ENCODE data around the gene RAMACL. TPM values are rescaled to one million over a fixed set of nuclear protein-coding genes. Genes with fewer than 3 reads are reported as not detected.
A peak's percentile ranks its signal among the peaks of the same experiment; 100 is the strongest.

RAMACL gene
- total RNA-seq, 1 experiment from 2014 or later, result 0.34 TPM

GRCh38 chr6:166578536-166579236 lies 7.8 kb downstream of the RAMACL start:
- no peak for DNase-seq (ENCODE audit: low read depth)

- DNase-seq (ENCODE audit: low read depth), result no peak
These were observed 11.3 kb downstream of the RAMACL start for GRCh38 chr6:166575205-166575604.

DNA sequence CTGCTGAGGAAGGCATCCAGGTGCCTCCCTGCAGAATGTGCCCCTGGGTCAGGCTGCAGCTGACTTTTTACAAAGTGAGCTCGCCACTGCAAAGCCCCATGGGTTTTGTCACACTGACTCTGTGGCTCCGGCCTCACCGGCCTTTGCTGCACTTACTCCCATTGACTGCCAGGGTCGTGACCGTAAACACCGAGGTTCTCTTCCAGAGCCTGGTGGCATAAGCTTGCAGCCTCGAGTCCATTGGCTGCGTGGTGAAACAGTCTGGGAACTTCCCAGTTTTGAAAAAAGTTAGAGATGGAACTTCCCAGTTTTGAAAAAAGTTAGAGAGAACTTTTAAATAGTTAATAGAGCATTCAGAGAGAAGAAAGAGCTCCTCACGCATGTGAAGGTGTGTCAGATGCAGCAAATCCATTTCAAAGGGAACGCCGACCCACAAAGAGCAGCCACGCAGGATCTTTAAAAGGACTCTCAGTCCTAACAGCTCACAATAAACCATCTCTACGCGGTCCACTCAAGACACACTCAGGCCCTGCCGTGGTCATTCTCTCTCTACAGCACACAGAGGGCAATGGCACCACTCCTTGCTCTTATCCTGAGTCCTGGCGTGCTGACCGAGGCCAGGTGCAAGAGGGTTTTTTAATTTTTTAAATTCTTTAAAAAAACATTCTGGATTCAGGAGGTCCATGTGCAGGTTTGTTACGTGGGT lies 12.8 kb downstream of the RAMACL start:
- no peak for DNase-seq (ENCODE audit: low read depth)

GRCh38 chr6:166572370-166573261 lies 13.9 kb downstream of the RAMACL start:
- peak; percentile 68 for DNase-seq (ENCODE audit: low read depth)

DNA sequence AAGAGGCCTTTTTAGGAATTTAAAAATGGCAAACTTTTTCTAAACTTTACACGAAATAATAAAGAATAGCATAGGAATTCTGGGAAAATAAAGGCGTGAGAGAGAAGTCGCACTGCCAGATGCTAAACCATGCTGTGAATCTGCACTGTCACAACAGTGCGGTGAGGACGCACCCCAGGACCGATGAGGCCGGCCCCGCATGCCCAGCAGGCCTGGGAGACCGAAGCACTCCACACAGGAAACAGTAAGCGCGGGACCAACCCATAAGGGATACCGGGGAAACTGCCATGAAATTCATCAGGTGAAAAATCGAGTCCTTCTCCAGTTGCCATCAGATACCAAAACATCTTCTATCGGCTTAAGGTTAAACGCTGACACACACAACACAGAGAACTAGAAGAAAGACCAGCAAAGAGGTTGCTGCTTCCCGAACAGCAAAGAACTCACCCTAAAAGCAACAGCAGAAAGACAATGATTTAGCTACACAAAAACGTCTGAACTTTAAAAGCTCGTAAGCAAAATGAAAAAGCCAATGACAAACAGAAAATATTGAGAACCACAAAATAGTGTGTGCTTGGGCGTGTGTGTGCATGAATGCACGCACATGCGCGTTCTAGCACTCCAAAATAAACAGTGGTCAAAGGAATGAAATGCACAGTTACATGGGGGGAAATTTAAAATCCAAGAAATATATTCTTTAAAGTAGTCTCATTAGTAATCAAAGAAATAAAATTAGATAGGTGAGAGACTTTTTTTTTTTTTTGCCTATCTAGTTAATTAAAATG lies 15.4 kb downstream of the RAMACL start:
- no peak for DNase-seq (ENCODE audit: low read depth)

DNA sequence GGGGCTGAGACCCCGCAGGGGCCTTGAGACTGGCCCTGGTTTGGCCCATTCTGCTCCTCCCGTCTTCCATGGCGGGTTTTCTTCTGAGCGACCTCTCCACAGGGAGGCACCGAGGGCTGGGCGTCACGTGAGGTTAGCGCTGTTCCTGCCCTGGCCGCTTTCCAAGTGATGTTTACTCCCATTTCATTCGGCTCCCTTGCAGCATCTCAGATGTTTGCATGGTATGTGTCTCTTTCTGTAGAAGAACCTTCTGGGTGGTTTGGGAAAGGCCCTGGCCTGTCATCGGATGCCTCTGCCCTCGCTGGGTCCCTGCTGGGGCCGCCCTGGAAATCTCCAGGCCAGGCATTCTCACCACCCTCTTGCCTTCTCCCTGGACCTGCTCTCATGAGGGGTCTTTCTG lies 17.3 kb downstream of the RAMACL start:
- DNase-seq (ENCODE audit: low read depth), result no peak

DNA sequence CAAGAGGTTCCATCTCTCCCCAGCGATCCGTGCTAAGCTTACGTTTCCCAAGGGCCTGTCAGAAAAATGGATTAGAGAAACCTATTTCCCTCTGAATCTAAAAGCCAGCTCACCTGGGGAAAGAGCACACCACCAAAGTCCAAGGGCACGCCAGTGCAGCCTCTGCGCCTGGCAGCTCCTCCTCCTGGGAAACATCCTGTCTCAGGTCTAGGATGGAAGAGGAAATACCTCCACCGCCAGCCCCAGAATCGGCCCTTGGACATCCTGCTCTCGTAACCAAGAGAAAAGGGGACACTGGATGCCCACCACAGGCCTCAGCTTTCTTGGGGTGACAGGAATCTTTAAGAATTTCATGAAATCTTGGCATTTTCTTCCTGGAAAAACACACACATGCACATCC lies 18.7 kb downstream of the RAMACL start:
- no peak for DNase-seq (ENCODE audit: low read depth)

GRCh38 chr6:166567107-166567506 lies 19.4 kb downstream of the RAMACL start:
- DNase-seq (ENCODE audit: low read depth), result peak; percentile 93

GRCh38 chr6:166566026-166567011 lies 20.2 kb downstream of the RAMACL start:
- no peak for DNase-seq (ENCODE audit: low read depth)

DNA sequence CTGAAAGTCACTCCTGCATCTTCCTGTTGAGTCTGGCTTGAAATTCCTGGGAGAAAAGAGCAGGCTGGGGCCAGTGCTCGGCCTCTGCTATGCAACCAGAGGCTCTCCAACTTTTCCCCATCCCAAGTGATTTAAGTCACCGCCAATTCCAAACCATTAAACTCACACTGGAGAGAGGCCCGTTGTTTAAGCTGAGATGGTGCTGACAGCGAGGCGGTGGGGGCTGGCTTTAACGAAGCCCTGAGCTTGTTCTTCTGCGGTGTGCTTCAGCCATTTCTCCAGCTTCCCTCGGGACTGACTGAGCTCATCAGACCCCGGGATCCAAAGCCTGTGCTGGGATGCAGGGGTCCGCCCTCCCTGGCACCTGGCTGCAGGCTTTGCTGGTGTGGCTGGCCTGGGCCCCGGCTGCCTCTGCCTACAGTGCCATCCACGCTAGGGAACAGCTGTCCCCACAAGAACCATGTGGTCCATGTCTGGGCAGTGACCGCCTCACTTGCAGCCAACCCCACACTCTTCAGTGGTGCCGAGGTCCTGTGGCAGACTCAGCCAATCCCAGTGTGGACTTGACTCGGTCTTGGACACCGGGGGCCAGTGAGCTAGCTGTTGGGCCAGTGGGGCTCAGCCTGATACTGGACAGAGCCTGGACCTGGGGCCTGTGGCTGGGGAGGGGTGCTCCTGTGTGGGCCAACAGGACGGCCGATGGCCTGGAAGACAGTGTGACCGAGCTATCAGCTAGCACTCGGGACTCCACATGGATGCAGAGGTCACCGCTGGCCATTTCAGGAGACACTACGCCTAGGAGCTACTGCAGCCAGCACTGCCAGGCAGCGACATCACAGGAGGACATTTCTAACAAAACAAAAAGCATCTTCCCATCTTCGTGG lies 21.2 kb downstream of the RAMACL start:
- DNase-seq (ENCODE audit: low read depth), result no peak

- DNase-seq (ENCODE audit: low read depth), result no peak
These were observed 22.7 kb downstream of the RAMACL start for GRCh38 chr6:166563805-166564204.

GRCh38 chr6:166563200-166563599 lies 23.3 kb downstream of the RAMACL start:
- DNase-seq (ENCODE audit: low read depth), result no peak

DNA sequence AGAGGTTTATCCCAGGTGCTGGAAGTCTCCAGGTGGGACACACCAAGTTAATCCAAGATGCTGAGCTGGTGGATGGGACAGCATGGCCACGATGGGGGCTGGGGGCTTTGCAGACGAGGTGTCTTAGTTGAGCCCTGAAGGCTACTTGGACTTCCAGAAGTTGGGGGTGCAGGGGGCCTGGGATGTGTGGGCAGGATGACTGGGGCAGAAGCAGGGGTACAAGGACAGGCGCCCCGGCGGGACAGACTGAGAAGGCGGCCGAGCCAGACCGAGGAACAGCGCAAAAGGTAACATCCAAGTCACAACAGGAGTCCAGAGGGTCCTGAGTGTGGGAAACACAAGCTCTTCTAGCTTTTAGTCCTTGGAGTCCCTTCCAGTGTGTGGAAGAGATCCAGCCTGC lies 23.8 kb downstream of the RAMACL start:
- no peak for DNase-seq (ENCODE audit: low read depth)

GRCh38 chr6:166561771-166562359 lies 24.6 kb downstream of the RAMACL start:
- no peak for DNase-seq (ENCODE audit: low read depth)

DNA sequence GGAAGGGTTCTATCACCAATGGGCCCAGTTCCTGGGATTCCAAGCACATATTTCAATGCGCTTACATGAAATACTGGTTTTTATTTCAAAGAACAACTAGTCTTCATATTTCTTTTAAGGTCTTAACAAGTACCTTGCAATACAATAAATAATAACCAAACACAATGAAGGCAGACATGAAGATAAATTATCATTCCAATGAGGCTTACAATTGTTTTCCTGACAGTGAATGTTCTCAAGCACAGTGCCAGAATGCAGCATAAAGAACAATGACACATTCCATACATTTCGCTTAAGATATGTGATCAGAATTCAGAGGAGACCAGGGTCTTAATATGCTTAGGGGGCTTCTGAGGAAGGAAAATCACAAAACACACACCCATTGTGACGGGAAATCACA lies 26.3 kb downstream of the RAMACL start:
- DNase-seq (ENCODE audit: low read depth), result no peak

GRCh38 chr6:166559662-166560061 lies 26.8 kb downstream of the RAMACL start:
- no peak for DNase-seq (ENCODE audit: low read depth)

DNA sequence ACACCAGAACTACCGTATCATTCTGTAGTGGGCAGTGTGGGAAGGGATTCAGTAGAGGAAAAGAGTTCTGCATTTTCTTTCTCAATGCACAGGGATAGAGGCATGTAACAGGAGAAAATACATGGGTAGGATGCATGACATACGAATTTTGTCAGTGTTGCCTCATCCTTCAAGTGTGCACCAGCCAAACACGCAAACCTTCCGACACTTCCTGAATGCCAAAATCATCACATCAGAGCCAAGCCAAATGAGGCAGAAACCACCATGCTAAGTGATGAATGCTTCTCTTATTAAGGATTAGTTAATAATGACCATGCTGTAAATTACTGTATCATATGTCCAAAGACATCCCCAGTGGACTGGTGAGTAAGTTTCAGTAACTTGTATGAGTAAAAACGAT lies 27.3 kb downstream of the RAMACL start:
- peak; percentile 31 for DNase-seq (ENCODE audit: low read depth)

GRCh38 chr6:166558156-166559005 lies 28.1 kb downstream of the RAMACL start:
- peak; percentile 37 for DNase-seq (ENCODE audit: low read depth)
